Dedifferentiated amniotic fluid mesenchymal stem cell (primary cell): Measurements from ENCODE around the gene CCDC28A.
"Not testable (repeated sequence)": the region's sequence is repeated elsewhere in the genome, so short reads cannot be mapped to it uniquely, and the experiment has no call there.

ENCODE experiments used
- DNase-seq: peaks from one replicate; pipeline ENCODE4 v3.0.0-alpha.2; 2016; ENCODE audit errors: extremely low spot score

CCDC28A gene

DNA sequence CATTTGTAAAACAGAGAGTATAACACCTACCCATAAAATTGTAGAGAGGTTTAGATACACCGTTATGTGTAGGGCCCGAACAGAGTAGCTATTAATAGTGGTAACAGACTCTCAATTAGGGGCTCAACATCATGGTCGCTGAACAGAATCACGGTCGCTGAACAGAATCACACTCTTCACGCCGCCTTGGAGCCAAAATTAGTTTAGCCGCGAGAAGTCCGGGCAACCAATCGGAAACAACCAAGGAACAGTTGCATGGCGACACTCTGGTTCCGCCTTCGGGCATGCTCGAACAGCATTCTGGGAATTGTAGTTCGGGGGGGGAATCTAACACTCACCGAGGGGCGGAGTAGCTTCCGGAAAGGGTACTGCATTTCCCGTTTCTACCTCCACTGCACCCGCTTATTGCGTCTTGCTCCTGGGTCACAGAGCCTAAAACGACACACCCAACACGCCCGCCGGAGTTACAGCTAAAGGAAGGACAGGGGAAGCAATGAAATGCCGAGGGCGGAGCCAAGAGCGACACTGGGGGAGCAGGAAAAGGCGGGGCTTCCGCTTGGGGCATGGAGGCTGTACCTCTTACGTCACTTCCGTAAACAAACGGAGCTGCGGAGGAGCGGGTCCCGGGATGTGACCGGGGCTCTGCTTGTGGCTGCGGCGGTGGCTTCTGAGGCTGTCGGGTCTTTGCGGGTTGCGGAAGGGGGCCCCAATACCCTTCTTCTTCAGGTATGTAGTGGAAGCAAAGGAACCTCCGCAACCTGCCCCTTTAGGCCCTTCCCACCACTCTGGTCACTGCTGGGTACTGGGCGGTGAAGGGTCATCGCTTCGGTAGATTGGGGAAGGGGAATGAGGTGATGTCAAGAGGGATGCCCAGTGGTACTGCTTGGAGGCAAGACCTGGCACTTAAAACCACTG, at the start of gene CCDC28A:
TSS of gene CCDC28A (plus strand) at position 593 of the 915 bp plus-strand sequence. CDS start 2,352 bp downstream, outside the sequence.
- peak; percentile 96 for DNase-seq

DNA sequence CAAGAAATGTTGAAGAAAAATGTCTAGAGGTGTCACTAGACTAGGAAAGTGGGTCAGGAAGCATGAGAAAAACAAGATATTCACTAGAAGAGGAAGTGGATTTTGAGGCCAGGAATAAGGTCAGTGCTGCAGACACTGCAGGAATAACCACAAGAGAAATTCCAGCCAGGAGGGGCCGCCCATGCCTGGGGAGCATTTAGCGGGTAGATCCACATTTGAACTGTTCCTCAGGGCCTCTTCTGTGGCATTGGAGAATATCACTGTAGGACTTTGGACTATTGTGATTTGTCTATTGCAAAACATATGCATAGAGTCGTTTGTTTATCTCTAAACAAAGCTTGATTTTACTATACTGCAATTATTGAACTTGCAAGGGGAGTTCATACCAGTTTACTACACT, 49.6 kb upstream of the CCDC28A start:
- DNase-seq = no peak

- DNase-seq = no peak
Measured at GRCh38 chr6:138726066-138726756, 47.4 kb upstream of the CCDC28A start.

DNA sequence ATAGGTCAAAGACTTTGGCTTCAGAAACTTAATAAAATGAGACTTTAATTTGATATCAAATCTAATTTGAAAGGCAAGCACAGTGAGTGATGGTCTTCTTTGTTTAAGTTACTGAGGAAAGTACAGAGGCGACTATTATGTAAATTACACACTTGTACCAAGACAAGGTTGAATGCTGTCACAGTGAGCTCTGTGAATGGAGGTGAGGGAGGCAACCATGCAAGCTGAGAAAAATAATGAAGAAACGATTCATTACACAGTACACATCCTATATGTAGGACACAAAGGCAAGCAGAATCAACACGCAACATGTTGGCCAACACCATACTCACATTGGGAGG, 46.8 kb upstream of the CCDC28A start:
- no peak for DNase-seq

- DNase-seq = no peak
Measured at GRCh38 chr6:138727182-138727581, 46.4 kb upstream of the CCDC28A start.

GRCh38 chr6:138728662-138729061, 44.9 kb upstream of the CCDC28A start:
- no peak for DNase-seq

DNA sequence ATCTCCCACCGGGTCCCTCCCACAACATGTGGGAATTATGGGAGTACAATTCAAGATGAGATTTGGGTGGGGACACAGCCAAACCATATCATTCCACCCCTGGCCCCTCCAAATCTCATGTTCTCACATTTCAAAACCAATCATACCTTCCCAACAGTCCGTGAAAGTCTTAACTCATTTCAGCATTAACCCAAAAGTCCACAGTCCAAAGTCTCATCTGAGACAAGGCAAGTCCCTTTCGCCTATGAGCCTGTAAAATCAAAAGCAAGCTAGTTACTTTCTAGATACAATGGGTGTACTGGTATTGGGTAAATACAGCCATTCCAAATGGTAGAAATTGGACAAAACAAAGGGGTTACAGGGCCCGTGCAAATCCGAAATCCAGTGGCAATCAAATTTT, 43.5 kb upstream of the CCDC28A start:
- DNase-seq = not testable (repeated sequence)

DNA sequence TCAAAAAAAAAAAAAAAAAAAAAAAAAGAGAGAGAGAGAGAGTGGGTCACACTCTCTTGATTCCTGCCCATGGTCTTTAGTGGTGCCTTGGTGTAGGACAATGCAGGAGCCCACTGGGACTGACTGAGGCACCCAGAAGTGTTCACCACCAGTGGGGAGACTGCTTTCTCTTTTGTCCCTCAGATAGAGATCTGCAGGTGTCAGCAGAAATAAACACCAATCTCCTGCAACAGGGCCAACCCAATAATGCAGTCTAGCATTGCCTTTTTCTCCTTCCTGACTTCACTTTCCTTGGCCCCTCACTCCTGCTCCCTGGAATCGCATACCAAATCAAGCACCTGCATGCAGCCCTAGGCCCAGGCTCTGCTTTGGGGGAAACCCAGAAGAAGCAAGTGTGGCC, 39.0 kb upstream of the CCDC28A start:
- no peak for DNase-seq

DNA sequence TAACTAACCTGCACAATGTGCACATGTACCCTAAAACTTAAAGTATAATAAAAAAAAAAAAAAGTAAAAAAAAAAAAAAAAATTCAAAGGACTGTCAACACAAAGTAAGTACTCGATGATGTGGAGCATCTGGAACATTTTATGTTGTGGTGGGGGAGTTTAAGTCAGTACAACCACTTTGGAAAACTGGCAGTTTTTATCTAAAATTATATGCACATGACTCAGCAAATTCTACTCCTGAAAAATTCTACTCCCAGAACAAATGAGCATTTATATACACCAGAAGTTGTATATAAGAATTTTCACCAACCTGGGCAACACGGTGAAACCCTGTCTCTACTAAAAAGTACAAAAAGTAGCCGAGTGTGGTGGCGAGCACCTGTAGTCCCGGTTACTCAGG, 36.9 kb upstream of the CCDC28A start:
- DNase-seq = no peak

GRCh38 chr6:138752017-138752416, 21.6 kb upstream of the CCDC28A start:
- no peak for DNase-seq

DNA sequence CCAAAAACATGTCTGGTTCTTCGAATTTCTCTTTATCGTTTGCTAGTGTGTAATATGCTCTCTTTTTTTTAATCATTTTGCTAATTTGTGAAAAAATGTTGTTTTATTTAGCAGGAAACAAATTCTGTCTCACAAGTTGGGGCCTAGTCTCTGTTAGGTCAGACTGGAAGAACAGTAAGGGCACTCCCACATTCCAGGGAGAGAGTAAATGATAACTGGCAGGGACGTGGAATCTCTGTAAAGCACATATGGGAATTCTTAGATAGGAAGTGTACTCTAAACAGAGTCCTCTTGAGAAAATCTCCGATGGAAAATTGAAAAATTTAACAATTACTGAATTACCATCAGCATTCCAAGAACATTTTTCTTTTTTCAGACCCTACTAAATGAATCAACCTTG, 16.4 kb upstream of the CCDC28A start:
- DNase-seq = no peak

GRCh38 chr6:138765896-138766655, 7.5 kb upstream of the CCDC28A start:
- DNase-seq = peak; percentile 35

DNA sequence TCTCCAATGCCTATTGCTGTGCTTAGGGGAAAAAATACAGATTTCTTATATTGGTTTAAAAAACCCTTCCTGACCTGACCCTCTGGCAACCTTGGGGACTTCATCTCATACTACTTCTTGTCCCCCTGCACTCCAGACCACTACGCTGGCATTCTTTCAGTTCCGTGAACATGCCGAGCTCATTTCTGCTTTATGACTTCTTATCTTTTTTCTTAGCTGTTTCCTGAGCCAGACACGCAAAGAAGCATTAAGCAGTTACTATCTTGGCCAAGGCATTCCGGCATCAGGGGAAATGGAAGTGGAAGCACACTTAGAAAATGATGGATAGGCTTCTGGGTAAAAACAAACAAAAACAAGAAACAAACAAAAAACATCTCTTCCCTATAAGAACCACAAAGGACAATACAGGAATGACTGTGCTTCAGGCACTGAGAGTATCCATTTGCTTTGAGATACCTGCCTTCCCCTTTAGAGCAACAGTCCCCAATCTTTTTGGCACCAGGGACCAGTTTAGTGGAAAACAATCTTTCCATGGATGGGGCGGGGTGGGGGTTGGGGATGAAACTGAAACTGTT, 4.4 kb upstream of the CCDC28A start:
- DNase-seq = no peak

DNA sequence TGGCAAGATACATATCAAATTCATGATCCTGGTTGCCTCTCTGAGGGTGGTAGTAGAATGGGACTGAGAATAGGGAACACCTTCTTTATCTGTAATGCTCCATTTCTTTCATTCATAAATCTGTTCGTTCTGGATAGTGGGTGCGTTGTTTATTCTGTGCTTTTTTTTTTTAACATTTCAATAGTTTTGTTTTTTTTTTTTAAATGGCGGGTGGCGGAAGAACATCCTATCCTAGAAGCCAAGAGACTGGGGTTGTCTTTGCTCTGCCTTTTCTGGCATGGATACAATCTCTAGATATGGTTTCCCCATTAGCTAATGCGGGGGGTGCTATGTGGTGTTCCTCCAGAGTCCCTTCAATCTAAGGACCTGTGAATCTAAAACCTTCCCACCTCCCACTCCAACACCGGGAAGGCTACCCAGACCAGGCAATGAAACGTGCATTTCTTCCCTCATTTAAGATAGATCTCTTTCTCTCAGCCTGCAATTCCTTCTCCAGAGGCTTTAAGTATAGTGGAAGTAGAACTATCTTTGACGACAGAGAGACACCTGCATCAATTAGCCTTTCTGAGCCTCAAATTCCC, 883 bp upstream of the CCDC28A start:
- no peak for DNase-seq

GRCh38 chr6:138774370-138774769, 801 bp downstream of the CCDC28A start:
- DNase-seq = no peak

DNA sequence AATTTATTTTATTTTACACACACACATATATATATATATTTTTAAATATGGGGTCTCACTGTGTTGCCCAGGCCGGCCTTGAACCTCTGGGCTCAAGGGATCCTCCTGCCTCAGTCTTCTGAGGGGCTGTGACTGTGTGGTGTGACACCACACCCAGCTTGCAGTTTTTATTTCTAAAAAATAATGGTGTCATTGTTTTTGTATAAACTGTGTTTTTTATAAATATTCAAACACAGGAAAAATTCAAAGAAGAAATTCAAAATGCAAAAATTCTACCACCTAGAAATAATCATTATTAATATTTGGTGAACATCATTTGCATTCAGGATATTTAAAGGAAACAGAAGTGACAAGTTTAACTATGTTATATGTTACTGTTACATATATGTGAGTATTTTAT, 3.1 kb downstream of the CCDC28A start:
- no peak for DNase-seq

GRCh38 chr6:138778331-138778730, 4.8 kb downstream of the CCDC28A start:
- no peak for DNase-seq

DNA sequence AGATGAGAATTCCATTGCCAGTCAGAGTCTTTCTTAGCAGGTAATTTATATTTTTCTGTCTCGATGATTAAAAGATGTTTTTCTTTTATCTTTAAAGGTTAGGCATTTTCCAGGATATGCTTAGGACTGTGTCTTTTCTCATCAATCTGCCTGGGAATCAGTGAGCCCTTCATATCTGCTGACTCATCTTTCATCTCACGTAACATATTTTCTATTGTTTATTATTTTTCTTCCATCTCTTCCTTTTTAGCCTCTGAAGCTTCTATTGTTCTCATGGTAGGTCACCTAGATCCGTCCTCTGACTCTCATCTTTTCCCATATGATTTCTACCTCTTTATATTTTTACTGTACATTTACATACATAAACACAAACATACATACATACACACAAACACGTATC, 8.7 kb downstream of the CCDC28A start:
- no peak for DNase-seq

DNA sequence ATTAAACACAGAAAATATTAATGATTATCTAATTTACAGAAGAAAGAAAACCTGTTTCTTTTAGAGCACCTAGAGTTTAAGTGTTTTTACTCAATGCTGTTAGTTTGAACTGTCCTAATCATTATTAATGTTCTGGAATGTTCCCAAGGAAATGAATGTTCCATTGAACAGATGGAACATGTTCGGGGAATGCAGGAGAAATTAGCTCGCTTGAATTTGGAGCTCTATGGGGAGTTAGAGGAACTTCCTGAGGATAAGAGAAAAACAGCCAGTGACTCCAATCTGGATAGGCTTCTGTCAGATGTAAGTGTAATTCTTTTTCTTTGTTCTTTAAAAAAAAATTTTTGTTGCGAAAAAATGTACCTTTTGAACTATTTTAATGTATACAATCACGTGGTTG, 11.5 kb downstream of the CCDC28A start:
- DNase-seq = no peak

GRCh38 chr6:138785980-138786379, 12.4 kb downstream of the CCDC28A start:
- no peak for DNase-seq

GRCh38 chr6:138787138-138787537, 13.6 kb downstream of the CCDC28A start:
- DNase-seq = no peak
